HepG2 (cell line): ENCODE data around the gene RSPH9. TPM values are rescaled to one million over a fixed set of nuclear protein-coding genes. Genes with fewer than 3 reads are reported as not detected.

ENCODE experiments used
- ATAC-seq: fragments of 200-7000 bp; cut with Tn5 transposase; 3 replicates; pipeline ENCODE4 v1.9.1; 2020; ENCODE audit warnings: mild to moderate bottlenecking, moderate library complexity
- BruUV-seq: library from RNA; stranded (reverse); fragments of 400-500 nt; replicated peaks from 2 replicates; lab custom pipeline; 2021; lab: Mats Ljungman, UMichigan
- CTCF ChIA-PET: fragments of 300-600 bp; formaldehyde crosslinking; extraction: SDS; loops from one replicate; lab custom pipeline; 2021; ENCODE audit warnings: low total read pairs, inconsistent platforms, low intra/inter-chr PET ratio; lab: Yijun Ruan, JAX
- POLR2A ChIA-PET: fragments of 350-600 bp; sonication (Branson Sonifier 250); formaldehyde crosslinking; loops from one replicate; lab custom pipeline; 2020; ENCODE audit warnings: antibody characterized with exemption, inconsistent platforms; lab: Yijun Ruan, JAX
- DNase-seq: peaks from one replicate; pipeline ENCODE4 v3.0.0-alpha.2; 2015; ENCODE audit warnings: low spot score
- FAIRE-seq: peaks from 3 replicates; lab custom pipeline; 2011; peaks lifted over from hg19 to GRCh38; lab: Jason Lieb, UNC
- H2AFZ ChIP-seq: one replicate; pipeline ENCODE4 v1.6.1; 2011; ENCODE audit warnings: low read length, inconsistent platforms
- H3K27ac ChIP-seq: fragments of 300-600 bp; 3 replicates; pipeline ENCODE4 v1.8.0; 2011; ENCODE audit warnings: mixed run types, mild to moderate bottlenecking, mixed read lengths, low read length, inconsistent platforms; ENCODE audit not compliant: insufficient read depth; ENCODE audit errors: extremely low read length
- H3K27me3 ChIP-seq, 2 experiments: fragments of 200-600 bp in 1 of 2; 2 replicates in 1 of 2; 3 replicates in 1 of 2; pipeline versions ENCODE4 v1.6.0 to v1.8.0; 2011; ENCODE audit warnings: low read length in 2 of 2, mild to moderate bottlenecking in 2 of 2, moderate library complexity in 2 of 2, inconsistent platforms in 1 of 2; ENCODE audit not compliant: insufficient read depth in 2 of 2, control insufficient read depth in 1 of 2
- H3K36me3 ChIP-seq, 2 experiments: fragments of 200-600 bp in 1 of 2; replicated peaks in 1 of 2; 2 replicates in 1 of 2; 3 replicates in 1 of 2; pipeline versions ENCODE4 v1.5.1 to v1.8.0; 2011; ENCODE audit warnings: low read length in 2 of 2, inconsistent platforms in 1 of 2; ENCODE audit not compliant: insufficient read depth in 2 of 2, control insufficient read depth in 1 of 2
- H3K4me1 ChIP-seq: 2 replicates; pipeline ENCODE4 v1.5.1; 2012; ENCODE audit warnings: low read length, inconsistent platforms; ENCODE audit not compliant: insufficient read depth
- H3K4me2 ChIP-seq: 2 replicates; pipeline ENCODE4 v1.6.0; 2011; ENCODE audit warnings: low read depth, low read length, inconsistent platforms
- H3K4me3 ChIP-seq, 3 experiments: fragments of 200-600 bp in 1 of 3; sonication (generic), shearing (Covaris generic) in 1 of 3; replicated peaks in 1 of 3; 2 replicates each; pipeline ENCODE4 v1.5.1; 2011 to 2016; ENCODE audit warnings: low read length in 3 of 3, inconsistent platforms in 2 of 3, low read depth in 2 of 3, mild to moderate bottlenecking in 2 of 3, control low read depth in 1 of 3, mixed read lengths in 1 of 3; ENCODE audit not compliant: insufficient read depth in 1 of 3
- H3K79me2 ChIP-seq: one replicate; pipeline ENCODE4 v1.6.1; 2011; ENCODE audit warnings: low read length, inconsistent platforms; ENCODE audit not compliant: insufficient read depth
- H3K9ac ChIP-seq: 2 replicates; pipeline ENCODE4 v1.6.0; 2011; ENCODE audit warnings: mild to moderate bottlenecking, low read depth, low read length, inconsistent platforms; ENCODE audit not compliant: insufficient read depth
- H3K9me3 ChIP-seq: 2 replicates; pipeline ENCODE4 v1.5.1; 2012; ENCODE audit warnings: mild to moderate bottlenecking, low read length
- H4K20me1 ChIP-seq: 2 replicates; pipeline ENCODE4 v1.6.0; 2011; ENCODE audit warnings: inconsistent platforms, mild to moderate bottlenecking, low read length, moderate library complexity; ENCODE audit not compliant: insufficient read depth
- BCLAF1 ChIP-seq: fragments of 450-650 bp; IDR thresholded peaks from 2 replicates; pipeline ENCODE4 v1.6.1; 2017; ENCODE audit warnings: mild to moderate bottlenecking
- FOSL1 ChIP-seq: sonication (generic); formaldehyde crosslinking; IDR thresholded peaks from 2 replicates; pipeline ENCODE4 v1.9.0; 2021; ENCODE audit warnings: missing genetic modification reagents, borderline replicate concordance
- FOXJ3 ChIP-seq: sonication (generic); formaldehyde crosslinking; IDR thresholded peaks from 2 replicates; pipeline ENCODE4 v1.4.0; 2020; ENCODE audit warnings: missing genetic modification reagents, mild to moderate bottlenecking, borderline replicate concordance
- GLI4 ChIP-seq: sonication (generic); formaldehyde crosslinking; IDR thresholded peaks from 2 replicates; pipeline ENCODE4 v1.5.1; 2020; ENCODE audit warnings: missing genetic modification reagents, mild to moderate bottlenecking, moderate library complexity, borderline replicate concordance
- JUN ChIP-seq: sonication (generic); formaldehyde crosslinking; IDR thresholded peaks from 2 replicates; pipeline ENCODE4 v1.4.0; 2020; ENCODE audit warnings: mild to moderate bottlenecking, missing genetic modification reagents
- MAF1 ChIP-seq: sonication (generic); formaldehyde crosslinking; IDR thresholded peaks from 2 replicates; pipeline ENCODE4 v1.5.0; 2020; ENCODE audit warnings: missing genetic modification reagents, borderline replicate concordance
- MIER3 ChIP-seq: IDR thresholded peaks from 2 replicates; pipeline ENCODE4 v1.6.1; 2016; ENCODE audit warnings: missing compliant biosample characterization, borderline replicate concordance
- NFIC ChIP-seq: IDR thresholded peaks from 2 replicates; pipeline ENCODE4 v1.6.1; 2012; ENCODE audit warnings: mild to moderate bottlenecking, low read length, inconsistent platforms
- SRSF4 ChIP-seq: fragments of 200-400 bp; formaldehyde crosslinking; IDR thresholded peaks from one replicate; pipeline ENCODE4 v1.6.1; 2018; ENCODE audit warnings: mild to moderate bottlenecking, low read depth, low read length, moderate library complexity; ENCODE audit not compliant: poor library complexity, severe bottlenecking
- TOE1 ChIP-seq: sonication (generic); formaldehyde crosslinking; IDR thresholded peaks from 2 replicates; pipeline ENCODE4 v1.4.0; 2020; ENCODE audit warnings: mild to moderate bottlenecking, missing genetic modification reagents
- ZFP41 ChIP-seq: sonication (generic); formaldehyde crosslinking; IDR thresholded peaks from 2 replicates; pipeline ENCODE4 v1.4.0; 2020; ENCODE audit warnings: mild to moderate bottlenecking, missing genetic modification reagents, borderline replicate concordance
- ZNF280D ChIP-seq: sonication (generic); formaldehyde crosslinking; IDR thresholded peaks from 2 replicates; pipeline ENCODE4 v1.5.1; 2020; ENCODE audit warnings: mild to moderate bottlenecking, missing genetic modification reagents
- ZSCAN9 ChIP-seq: IDR thresholded peaks from 2 replicates; pipeline ENCODE4 v1.6.1; 2016; ENCODE audit warnings: borderline replicate concordance
- WGBS: methylation state at CpG from one replicate; pipeline ENCODE4 v1.1.6; 2017; ENCODE audit warnings: low lambda C conversion rate; 5-methylcytosine and 5-hydroxymethylcytosine counted together
- in situ Hi-C: cut with HindIII; loops from 2 replicates; pipeline ENCODE4 v1.10.0; 2017; ENCODE audit warnings: low pct_unique_long_range_greater_than_20kb; ENCODE audit not compliant: extremely low pct_ligation_motif_present
- intact Hi-C: fragments of 100-400 bp; cut with micrococcal nuclease; formaldehyde crosslinking; loops from one replicate; pipeline ENCODE4 v1.10.0; 2022; ENCODE audit not compliant: unreplicated experiment
- polyA plus RNA-seq, 8 experiments: library from polyadenylated mRNA; depleted of rRNA in 3 of 8; stranded (reverse) in 7 of 8; unstranded in 1 of 8; fragments of >200 nt; fragmentation: Illumina TruSeq in 4 of 8; extraction: Trizol in 4 of 8; gene quantifications; 2 replicates each; pipeline versions ENCODE4 v1.2.1 to v1.2.3, GENCODE V29; 2011 to 2016; ENCODE audit warnings: low read depth in 4 of 8, missing spikeins in 1 of 8, mixed read lengths in 1 of 8; ENCODE audit not compliant: insufficient read depth in 1 of 8
- total RNA-seq, 5 experiments: library from RNA; depleted of rRNA; stranded (reverse); fragments of >200 nt; fragmentation: Illumina TruSeq; extraction: Trizol; gene quantifications; 2 replicates each; pipeline ENCODE4 v1.2.3, GENCODE V29; 2016; ENCODE audit warnings: low read depth in 1 of 5
- TF ChIP-seq, protein P1 (sequence below): sonication (generic); formaldehyde crosslinking; IDR thresholded peaks from 2 replicates; pipeline ENCODE4 v1.8.0; 2022; ENCODE audit warnings: mild to moderate bottlenecking, missing genetic modification reagents, moderate library complexity

The RSPH9 gene
- total and polyA plus RNA-seq, 2 of the 13 experiments (the other 11 are each of a cell fraction or from before 2014, with no cell fraction given), result 0.04 TPM; not detected in 1

DNA sequence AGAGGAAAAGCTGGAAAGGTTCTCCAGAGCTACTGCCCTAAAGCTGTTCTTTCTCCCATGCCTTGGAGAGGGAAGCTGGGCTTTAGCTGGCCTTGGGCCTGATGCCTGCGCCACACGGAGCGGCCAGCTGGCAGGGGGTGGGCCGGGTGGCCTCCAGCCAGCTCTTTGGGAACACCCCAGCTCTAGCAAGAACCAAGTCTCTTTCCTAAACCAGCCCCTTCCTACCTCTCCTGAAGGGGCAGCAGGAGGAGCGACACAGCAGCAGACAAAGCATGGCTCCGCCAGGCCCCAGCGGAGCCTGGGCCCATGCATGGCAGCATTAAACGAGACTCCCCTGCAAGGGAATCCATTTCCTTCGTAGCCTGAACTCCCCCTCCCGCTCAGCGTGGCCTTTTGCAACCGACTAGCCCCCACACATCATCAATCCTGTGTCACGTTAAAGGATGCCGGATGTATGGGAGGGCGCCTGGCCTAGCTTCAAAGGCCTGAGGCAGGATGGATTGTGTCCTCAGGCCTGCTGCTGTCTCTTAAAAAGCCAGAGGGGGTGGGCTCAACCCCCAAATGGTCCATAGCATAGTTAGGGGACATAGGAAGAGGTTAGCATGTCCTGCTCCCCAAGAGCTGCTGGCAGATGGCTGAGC, 28.7 kb downstream of the RSPH9 start (continued):
- TF ChIP-seq MIER3 (no peak), GLI4 (CRISPR knock-in tag) (no peak)

GRCh38 chr6:43674291-43674690, 29.5 kb downstream of the RSPH9 start:
- H3K36me3 ChIP-seq, result peaks cover 51 to 72% of the 10 kb centered on the region in 2 experiments
- no peak overlapping the region for H3K27ac ChIP-seq
- CTCF ChIA-PET, result no interaction called here
- ATAC-seq (no peak), FAIRE-seq (no peak), DNase-seq (no peak)
- no peak overlapping the region for H3K4me2 ChIP-seq
- no peaks in the 10 kb centered on the region for H3K79me2 ChIP-seq
- WGBS, result 96% methylated on average over 2 of the region's 2 CpGs
- BruUV-seq, result no TSS peak
- no peaks in the 10 kb centered on the region for H3K27me3 ChIP-seq
- POLR2A ChIA-PET, result interaction anchor here (3.3 to 7.5 kb wide), 2 partner anchors 38 to 44 kb away, joined by 24 to 55 read pairs; partner anchors contain the start of genes GTPBP2 and MAD2L1BP
- no peak overlapping the region for H3K9ac ChIP-seq
- in situ Hi-C loops (no loop called here), intact Hi-C loops (no loop called here)
- H3K9me3 ChIP-seq, result no peaks in the 10 kb centered on the region
- H3K4me1 ChIP-seq, result peaks cover 47% of the 10 kb centered on the region
- H4K20me1 ChIP-seq, result no peaks in the 10 kb centered on the region
- H2AFZ ChIP-seq, result no peak overlapping the region
- no peak overlapping the region for H3K4me3 ChIP-seq
- TF ChIP-seq MAF1 (CRISPR knock-in tag) (no peak), ZSCAN9 (CRISPR knock-in tag) (no peak), FOXJ3 (CRISPR knock-in tag) (no peak), ZFP41 (no peak), BCLAF1 (no peak), ZNF280D (no peak), JUN (CRISPR knock-in tag) (no peak), NFIC (no peak), TOE1 (CRISPR knock-in tag) (no peak), SRSF4 (no peak), FOSL1 (no peak)
- TF ChIP-seq, protein P1, sequence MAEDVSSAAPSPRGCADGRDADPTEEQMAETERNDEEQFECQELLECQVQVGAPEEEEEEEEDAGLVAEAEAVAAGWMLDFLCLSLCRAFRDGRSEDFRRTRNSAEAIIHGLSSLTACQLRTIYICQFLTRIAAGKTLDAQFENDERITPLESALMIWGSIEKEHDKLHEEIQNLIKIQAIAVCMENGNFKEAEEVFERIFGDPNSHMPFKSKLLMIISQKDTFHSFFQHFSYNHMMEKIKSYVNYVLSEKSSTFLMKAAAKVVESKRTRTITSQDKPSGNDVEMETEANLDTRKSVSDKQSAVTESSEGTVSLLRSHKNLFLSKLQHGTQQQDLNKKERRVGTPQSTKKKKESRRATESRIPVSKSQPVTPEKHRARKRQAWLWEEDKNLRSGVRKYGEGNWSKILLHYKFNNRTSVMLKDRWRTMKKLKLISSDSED (CRISPR knock-in tag), result no peak
